GM18505 (cell line): ENCODE results near the gene RAPGEF6.

ENCODE experiments used
- ATAC-seq: cut with Tn5 transposase; IDR thresholded peaks from one replicate; pipeline ENCODE4 v1.9.1; 2021; ENCODE audit not compliant: unreplicated experiment
- POLR2A ChIP-seq: IDR thresholded peaks from 4 replicates; pipeline ENCODE4 v1.6.1; 2011; ENCODE audit warnings: borderline replicate concordance; ENCODE audit not compliant: insufficient read depth, insufficient read length; ENCODE audit errors: extremely low read depth

The RAPGEF6 gene

GRCh38 chr5:131459216-131459615 lies 175.8 kb downstream of the RAPGEF6 start:
- no peak for TF ChIP-seq POLR2A
- ATAC-seq, result no peak

- no peak for TF ChIP-seq POLR2A
Observed at GRCh38 chr5:131457193-131457592, 177.8 kb downstream of the RAPGEF6 start.

GRCh38 chr5:131450941-131451340 lies 184.1 kb downstream of the RAPGEF6 start:
- no peak for ATAC-seq
- TF ChIP-seq POLR2A, result no peak

More at GRCh38 chr5:131457193-131457592, 177.8 kb downstream of the RAPGEF6 start:
- ATAC-seq, result no peak

GRCh38 chr5:131441184-131441583 lies 193.8 kb downstream of the RAPGEF6 start:
- ATAC-seq, result no peak
- TF ChIP-seq POLR2A, result no peak

- no peak for TF ChIP-seq POLR2A
- no peak for ATAC-seq
Observed at GRCh38 chr5:131436081-131436480, 198.9 kb downstream of the RAPGEF6 start.

- no peak for TF ChIP-seq POLR2A
- ATAC-seq, result no peak
Observed at GRCh38 chr5:131433109-131433508, 201.9 kb downstream of the RAPGEF6 start.

- no peak for ATAC-seq
- TF ChIP-seq POLR2A, result no peak
Observed at GRCh38 chr5:131431794-131432193, 203.2 kb downstream of the RAPGEF6 start.

GRCh38 chr5:131430794-131431193 lies 204.2 kb downstream of the RAPGEF6 start:
- no peak for TF ChIP-seq POLR2A
- ATAC-seq, result no peak

- ATAC-seq, result no peak
- TF ChIP-seq POLR2A, result no peak
Observed at GRCh38 chr5:131426011-131426410, 209.0 kb downstream of the RAPGEF6 start.

GRCh38 chr5:131423056-131423455 lies 212.0 kb downstream of the RAPGEF6 start:
- no peak for TF ChIP-seq POLR2A
- no peak for ATAC-seq

- no peak for ATAC-seq
- no peak for TF ChIP-seq POLR2A
Observed at GRCh38 chr5:131419877-131420276, 215.2 kb downstream of the RAPGEF6 start.

- ATAC-seq, result no peak
- TF ChIP-seq POLR2A, result no peak
Observed at GRCh38 chr5:131418846-131419245, 216.2 kb downstream of the RAPGEF6 start.

- peak; percentile 42 for ATAC-seq
- TF ChIP-seq POLR2A, result no peak
Observed at GRCh38 chr5:131417240-131417869, 217.7 kb downstream of the RAPGEF6 start.

- no peak for TF ChIP-seq POLR2A
- ATAC-seq, result peak; percentile 70
Observed at GRCh38 chr5:131416729-131417128, 218.3 kb downstream of the RAPGEF6 start.
